ENCODE results near the gene ALB.

- no peak for TF ChIP-seq CTCF (IDR thresholded peaks at IDR 0.05; ENCODE audit: insufficient read depth, low read length, poor library complexity, severe bottlenecking)
- no peak for TF ChIP-seq EZH2phosphoT487 (conservative IDR thresholded peaks at IDR 0.05; ENCODE audit: low read length)
Observed at GRCh38 chr4:73431813-73432168, 27.7 kb downstream of the ALB start.
